GM10847 (cell line): ENCODE measurements around the gene BICD1.

Source experiments
- POLR2A ChIP-seq: IDR thresholded peaks from 2 replicates; pipeline ENCODE4 v1.6.1; 2011; ENCODE audit not compliant: insufficient read length; ENCODE audit errors: extremely low read depth

BICD1 gene

DNA sequence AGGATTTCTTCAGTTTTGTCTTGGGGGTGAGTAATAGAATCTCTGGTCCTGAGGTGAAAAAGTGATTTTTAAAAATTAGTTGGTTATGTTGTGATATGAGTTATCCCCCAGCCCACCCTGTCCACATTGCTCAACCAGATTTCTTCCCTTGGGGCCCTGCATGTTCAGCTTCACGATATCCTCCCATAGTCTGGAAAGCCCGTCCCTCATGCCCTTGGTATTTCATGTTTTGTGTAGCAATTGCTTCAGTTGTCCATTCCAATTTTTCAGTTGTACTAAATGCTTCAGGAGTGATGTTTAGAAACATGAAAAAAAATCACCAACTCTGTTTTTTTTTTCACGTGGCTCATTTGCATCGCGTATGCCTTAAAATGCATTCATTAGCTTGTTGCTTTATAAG is 17.5 kb upstream of the BICD1 start:
- no peak for TF ChIP-seq POLR2A

DNA sequence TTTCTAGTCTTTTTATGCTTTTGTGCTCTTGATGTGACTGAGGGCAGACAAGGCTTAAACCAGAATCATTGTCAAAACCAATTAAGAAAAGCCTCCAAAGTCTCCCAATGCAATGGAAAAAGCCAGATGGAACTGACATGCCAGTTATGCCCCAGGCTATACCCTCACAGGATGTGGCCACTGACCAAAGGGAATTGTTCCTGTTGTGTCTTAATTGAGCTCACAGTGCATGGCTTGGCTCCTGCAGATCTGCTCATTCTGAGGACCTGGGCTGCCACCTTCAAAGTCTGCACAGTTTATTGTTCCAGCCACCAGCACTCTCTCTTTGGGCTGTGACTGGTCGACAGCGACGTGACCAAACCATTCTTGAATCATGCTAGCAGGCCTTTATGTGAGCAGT is 17.1 kb upstream of the BICD1 start:
- TF ChIP-seq POLR2A = no peak

DNA sequence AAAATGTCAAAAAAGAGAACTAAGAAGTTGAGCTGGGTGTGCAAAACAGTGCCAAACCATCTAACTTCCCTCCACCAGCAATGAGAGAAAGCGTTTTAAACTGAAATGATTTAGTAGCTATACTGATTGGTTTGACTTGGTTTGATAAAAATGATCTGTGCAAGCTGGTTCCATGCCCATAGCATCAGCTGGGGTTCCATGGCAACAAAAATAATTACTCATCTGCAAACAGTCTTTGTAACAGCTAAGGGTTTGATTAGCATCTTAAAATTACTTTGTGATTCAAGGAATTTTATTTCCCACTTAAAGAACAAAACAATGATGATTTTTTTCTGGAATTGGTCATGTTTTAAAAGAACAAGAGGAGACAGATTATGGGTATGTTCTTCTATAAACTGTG is 15.0 kb upstream of the BICD1 start:
- no peak for TF ChIP-seq POLR2A

DNA sequence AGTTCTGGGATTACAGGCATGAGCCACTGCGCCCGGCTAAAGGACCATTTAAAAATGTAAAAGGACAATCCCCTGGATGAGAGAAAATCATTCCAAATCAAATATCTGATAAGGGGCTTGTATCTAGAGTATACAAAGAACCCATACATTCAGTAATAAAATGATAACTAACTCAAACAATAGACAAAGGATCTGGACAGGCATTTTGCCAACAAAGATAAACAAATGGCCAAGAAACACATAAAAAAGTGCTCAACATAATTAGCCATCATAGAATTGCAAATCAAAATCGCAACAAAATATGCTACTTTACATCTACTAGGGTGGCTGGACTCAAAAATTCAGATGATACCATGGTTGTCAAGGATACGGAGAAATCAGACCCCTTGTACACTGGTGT is 8.5 kb upstream of the BICD1 start:
- no peak for TF ChIP-seq POLR2A

DNA sequence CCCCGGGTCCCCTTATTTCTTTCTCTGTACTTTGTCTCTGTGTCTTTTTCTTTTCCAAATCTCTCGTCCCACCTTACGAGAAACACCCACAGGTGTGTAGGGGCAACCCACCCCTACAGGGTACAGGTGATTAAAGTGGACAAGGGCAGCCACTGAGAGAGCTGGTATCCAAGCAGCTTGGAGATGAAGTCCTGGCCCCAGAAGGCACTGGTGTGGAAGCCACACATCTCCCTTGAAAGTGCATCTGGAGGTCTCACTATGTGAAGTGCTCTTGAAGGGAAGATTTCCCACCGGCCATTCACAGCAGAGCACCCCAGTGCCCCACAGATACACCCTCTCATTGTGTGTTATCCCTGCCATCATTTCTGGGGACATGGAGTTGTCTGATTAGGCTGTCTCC is 6.3 kb upstream of the BICD1 start:
- no peak for TF ChIP-seq POLR2A

DNA sequence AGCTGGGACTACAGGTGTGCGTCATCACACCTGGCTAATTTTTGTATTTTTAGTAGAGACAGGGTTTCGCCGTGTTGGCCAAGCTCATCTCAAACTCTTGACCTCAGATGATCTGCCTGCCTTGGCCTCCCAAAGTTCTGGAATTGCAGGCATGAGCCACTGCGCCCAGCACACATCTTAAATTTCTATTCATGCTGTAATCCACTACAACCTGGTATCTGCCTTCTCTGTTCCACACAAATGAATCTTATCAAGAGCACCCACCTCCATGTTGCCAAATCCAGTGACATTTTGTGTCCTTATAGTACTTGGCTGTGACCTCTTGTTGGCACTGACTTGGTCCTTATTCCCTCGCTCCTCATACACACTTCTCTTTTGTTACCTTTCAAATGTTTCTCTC is 5.8 kb upstream of the BICD1 start:
- TF ChIP-seq POLR2A = no peak

DNA sequence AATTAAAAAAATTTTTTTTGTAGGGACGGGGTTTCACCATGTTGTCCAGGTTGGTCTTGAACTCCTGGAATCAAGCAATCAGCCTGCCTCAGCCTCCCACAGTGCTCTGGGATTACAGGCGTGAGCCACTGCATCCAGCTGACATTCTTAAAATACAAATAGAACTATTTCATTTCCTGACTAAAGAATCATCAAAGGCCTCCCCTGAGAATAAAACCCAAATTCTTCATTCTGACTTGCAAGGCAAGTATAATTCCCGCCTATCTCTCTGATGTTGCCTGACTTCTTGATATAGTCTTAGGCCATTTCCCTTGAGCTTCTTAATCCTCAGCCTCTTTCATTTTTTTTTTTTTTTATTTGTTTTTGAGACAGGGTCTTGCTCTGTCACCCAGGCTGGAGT is 4.4 kb upstream of the BICD1 start:
- no peak for TF ChIP-seq POLR2A

DNA sequence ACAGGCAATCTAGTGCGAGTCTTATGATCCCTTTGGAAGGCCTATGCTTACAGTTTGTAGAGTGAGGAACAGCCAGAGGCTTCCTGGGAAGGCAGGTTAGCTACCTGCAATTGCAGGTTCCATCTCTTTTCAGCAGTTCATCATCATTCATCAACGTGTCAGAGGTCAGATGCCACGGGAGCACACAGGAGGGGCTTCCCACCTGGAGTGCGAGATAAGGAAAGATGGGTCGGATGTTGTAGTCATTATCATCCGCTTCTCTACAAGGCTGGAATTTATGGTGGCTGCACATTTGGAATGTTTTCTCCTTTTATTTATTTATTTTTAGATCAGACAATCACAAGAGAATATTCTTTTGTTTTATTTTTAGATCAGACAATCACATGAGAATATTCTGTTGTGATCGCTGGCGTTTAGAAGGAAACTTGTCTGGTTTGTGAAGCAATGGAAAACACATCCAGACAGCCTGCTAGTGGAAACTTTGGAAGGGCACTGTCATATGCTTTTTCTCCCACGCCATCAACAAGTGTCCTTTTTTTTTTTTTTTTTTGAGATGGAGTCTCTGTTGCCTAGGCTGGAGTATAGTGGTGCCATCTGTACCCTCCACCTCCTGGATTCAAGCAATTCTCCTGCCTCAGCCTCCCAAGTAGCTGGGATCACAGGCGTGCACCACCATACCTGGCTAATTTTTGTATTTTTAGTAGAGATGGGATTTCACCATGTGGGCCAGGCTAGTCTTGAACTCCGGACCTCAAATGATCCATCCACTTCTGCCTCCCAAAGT is 1.9 kb upstream of the BICD1 start:
- no peak for TF ChIP-seq POLR2A

DNA sequence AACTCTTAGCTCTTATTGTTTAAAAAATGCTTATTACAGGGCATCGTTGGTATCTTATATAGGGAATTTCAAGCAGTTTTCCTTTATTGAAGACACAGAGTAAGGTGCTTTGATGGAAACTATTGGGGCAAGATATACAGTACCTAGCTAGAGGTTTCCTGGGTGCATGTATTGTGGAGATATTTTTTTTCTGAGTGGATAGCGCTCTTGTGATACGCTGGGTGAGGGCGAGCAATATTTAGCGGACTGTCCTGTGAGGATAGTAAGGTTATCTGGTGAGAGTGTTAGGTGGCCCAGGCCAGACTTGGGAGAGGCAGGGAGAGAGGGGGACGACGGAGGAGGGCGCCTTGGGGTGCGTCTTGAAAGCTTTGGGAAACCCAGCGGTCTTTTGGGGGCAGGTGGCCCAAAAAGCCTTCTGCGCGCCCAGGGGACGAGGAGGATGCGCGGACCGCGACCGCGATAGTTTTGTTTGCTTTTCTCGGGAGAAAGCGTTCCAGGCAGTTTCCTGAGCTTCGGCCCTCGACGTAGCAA is 596 bp upstream of the BICD1 start:
- no peak for TF ChIP-seq POLR2A

DNA sequence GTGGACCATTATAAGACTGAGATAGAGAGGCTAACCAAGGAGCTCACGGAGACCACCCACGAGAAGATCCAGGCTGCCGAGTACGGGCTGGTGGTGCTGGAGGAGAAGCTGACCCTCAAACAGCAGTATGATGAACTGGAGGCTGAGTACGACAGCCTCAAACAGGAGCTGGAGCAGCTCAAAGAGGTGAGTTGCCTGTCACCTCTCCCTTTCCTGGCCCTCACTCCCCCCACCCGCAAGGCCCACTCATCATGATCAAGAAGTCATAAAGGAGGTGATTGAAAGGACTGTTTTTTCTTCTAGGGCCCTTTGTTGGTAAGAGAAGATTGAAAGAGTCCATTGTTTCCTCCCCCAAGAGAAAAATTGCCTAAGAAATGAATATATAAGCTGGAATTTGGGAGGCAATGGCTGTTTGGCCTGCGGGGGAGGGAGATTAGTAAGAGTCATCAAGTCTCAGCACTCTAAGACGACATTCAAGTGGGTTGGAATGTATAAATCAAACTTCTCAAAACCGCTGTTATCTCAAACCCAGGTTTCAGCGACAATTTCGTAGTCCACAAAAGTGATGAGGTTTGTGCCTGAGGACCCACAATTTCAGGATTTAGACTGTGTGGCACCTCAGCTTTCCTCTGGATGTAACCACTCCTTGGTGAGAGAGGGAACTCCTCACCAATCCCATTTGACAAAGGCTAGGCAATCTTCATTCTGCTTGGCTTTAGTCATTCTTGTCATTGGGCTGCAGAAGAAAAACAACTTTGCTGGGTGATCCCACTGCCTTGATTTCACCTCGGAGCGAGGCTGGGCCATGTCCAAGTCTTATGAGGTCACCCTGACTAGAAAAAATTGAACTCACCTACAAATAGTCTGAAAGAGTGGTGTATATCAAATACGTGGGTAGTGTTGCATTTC is 966 bp downstream of the BICD1 start:
- no peak for TF ChIP-seq POLR2A

DNA sequence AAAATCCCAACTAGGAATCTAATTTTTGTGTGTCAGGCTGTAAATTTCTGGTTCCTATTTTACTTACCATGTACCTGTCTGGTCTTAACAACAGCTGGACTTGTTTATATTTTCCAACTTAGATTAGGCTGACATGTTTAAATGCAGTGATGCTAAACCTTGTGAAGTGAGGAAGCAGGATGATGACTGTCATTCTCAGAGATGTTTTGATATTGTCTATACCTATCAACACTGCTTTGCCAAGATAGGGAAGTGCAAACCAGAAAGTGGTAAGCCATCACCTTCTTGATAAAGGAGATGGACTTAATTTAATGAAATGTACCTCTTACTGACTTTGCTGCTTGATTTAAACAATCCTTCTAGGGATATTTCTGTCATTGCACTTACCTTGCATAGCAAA is 2.1 kb downstream of the BICD1 start:
- TF ChIP-seq POLR2A = no peak

DNA sequence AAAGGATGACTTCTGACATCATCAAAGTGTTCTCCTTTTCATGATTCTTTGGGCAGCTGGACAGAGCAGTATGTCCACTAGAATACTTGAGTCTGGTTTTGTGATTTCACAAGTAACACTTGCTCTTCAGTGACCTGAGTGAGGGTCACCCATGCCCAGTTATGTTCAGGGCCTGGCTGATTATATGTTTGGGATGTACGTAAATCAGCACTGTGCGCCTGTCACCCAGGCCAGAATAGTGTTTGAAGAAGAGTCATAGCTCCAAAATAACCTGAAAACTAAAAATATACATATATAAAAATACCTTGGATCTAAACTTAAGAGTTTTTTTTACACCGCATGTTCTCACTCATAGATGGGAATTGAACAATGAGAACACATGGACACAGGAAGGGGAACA is 3.8 kb downstream of the BICD1 start:
- TF ChIP-seq POLR2A = no peak

DNA sequence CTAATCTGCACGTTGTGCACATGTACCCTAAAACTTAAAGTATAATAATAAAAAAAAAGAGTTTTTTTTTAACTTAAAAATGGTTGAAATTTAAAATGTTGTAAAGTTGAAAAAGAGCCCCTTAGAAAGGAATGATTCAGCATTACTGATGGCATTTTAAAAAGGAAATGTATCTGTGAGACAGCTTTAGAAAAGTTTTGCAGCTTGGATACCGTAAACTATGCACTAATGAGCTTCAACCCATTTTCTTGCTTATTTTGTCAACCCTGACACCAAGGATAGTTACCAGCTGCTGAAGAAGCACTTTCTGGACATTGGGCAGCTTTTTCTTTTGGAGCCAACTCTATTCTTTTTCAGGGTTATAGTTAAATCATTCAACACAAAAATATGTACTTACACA is 4.3 kb downstream of the BICD1 start:
- TF ChIP-seq POLR2A = no peak

DNA sequence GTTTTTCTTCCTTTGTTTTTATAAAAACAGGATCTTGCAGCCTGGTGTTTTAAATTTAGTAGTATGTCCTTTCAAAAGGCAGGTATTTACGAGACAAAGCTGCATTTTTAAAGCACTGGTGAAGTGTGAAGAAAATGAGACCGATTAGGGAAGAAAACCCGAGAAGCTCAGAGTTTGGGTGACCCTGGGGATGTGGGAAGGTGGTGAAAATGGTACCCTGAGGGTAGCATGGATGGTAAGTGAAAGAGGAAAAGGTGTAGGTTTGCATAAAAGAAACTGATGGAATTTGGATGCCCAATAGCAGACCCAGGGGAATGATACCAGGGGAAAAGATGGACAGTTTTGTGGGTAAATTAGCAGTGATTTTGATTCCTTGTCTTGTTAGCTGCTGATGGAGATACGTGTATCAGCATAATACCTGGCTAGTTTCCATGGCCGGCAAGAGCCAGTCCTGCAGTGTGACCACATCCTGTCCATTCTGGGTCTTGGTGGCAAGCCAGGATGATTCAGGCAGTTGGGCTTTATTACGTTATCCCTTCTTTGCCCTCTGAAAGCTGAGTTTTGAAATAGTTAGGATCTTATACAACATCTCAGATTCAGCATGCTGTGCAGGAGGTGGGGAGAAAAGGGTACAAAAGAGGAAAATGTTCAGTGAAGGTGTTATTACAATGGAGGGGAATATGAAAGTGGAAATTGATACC is 8.9 kb downstream of the BICD1 start:
- TF ChIP-seq POLR2A = no peak

DNA sequence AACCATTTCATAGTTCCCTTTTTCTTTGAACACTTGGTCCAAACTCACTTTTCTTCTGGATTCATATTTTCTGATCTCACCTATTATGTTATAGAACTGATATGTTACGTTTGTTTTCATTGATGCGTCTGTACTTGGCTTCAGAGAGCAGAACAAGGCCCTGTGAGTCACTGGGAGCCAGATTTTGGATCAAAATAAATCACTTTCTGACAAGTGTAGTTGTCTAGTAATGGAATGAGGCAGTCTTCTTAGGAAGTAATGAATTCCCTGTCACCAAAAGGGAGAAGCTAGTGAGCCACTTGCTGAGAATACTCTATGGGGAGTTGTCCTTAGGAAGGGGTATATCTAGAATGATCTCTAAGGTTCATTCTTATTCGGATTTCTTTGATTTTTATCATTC is 10.2 kb downstream of the BICD1 start:
- TF ChIP-seq POLR2A = no peak
